NT2/D1 (cell line): ENCODE results near the gene UQCC2.

Experiments used
- DNase-seq: peaks from one replicate; pipeline ENCODE4 v3.0.0-alpha.2; 2011; ENCODE audit warnings: low read depth, low spot score
- H3K27me3 ChIP-seq: 2 replicates; pipeline ENCODE4 v1.6.0; 2011; ENCODE audit warnings: mild to moderate bottlenecking; ENCODE audit not compliant: insufficient read length, insufficient read depth
- H3K36me3 ChIP-seq: 2 replicates; pipeline ENCODE4 v1.6.1; 2011; ENCODE audit warnings: mild to moderate bottlenecking, low read length, mixed read lengths; ENCODE audit not compliant: insufficient read depth, insufficient read length
- H3K4me1 ChIP-seq: 2 replicates; pipeline ENCODE4 v1.5.1; 2011; ENCODE audit not compliant: insufficient read depth, insufficient read length
- H3K4me3 ChIP-seq: 2 replicates; pipeline ENCODE4 v1.5.1; 2011; ENCODE audit warnings: low read depth; ENCODE audit not compliant: insufficient read length
- H3K9ac ChIP-seq: 2 replicates; pipeline ENCODE4 v1.6.0; 2011; ENCODE audit warnings: low read depth; ENCODE audit not compliant: insufficient read length
- H3K9me3 ChIP-seq: 2 replicates; pipeline ENCODE4 v1.5.1; 2011; ENCODE audit warnings: mild to moderate bottlenecking, low read length; ENCODE audit not compliant: insufficient read depth
- SUZ12 ChIP-seq: IDR thresholded peaks from 2 replicates; pipeline ENCODE4 v1.6.1; 2011; ENCODE audit not compliant: insufficient read length, insufficient read depth; ENCODE audit errors: extremely low read depth
- YY1 ChIP-seq: IDR thresholded peaks from 2 replicates; pipeline ENCODE4 v1.6.1; 2011; ENCODE audit not compliant: insufficient read length, insufficient read depth
- ZNF274 ChIP-seq: IDR thresholded peaks from 2 replicates; pipeline ENCODE4 v1.6.1; 2011; ENCODE audit warnings: mild to moderate bottlenecking, low read depth, low read length

Gene UQCC2

DNA sequence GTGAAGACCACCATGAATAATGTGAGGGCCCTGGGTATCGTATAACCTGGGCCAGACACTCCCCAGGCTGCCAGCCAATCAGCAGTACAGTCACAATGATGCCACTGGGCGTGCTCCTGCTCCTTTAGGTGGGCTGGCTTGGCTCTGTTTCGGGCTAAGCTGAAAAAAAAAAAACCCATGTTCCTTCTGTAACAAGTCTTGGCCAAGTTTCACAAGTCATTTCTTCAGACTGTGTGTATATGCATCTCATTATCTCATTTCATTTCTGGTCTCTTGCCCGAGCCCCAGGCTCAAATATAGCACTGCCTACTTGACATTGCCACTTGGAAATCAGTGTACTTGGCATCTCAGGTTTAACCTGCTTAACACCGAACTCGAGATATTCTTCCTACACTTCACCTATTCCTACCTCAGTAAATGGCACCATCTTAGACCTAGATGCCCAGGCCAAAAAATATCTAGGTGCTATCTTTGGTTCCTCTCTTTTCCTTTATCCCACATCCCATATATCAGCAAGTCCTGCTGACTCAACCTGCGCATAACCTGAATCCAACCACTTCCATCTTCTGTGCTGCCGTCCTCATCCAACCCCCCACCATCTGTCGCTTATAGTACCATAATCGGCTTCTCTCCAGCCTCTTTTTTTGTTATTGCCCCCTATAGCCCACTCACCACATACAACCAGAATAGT lies 1.8 kb downstream of the UQCC2 start:
- TF ChIP-seq YY1: no peak
- TF ChIP-seq SUZ12: no peak
- TF ChIP-seq ZNF274: no peak
- Histone ChIP-seq H3K27me3 (no peaks in the 10 kb centered on the region), H3K4me3 (no peak overlapping the region), H3K36me3 (peaks cover 49% of the 10 kb centered on the region), H3K4me1 (peaks cover 13% of the 10 kb centered on the region), H3K9me3 (no peaks in the 10 kb centered on the region), H3K9ac (no peak overlapping the region)
- DNase-seq: no peak

DNA sequence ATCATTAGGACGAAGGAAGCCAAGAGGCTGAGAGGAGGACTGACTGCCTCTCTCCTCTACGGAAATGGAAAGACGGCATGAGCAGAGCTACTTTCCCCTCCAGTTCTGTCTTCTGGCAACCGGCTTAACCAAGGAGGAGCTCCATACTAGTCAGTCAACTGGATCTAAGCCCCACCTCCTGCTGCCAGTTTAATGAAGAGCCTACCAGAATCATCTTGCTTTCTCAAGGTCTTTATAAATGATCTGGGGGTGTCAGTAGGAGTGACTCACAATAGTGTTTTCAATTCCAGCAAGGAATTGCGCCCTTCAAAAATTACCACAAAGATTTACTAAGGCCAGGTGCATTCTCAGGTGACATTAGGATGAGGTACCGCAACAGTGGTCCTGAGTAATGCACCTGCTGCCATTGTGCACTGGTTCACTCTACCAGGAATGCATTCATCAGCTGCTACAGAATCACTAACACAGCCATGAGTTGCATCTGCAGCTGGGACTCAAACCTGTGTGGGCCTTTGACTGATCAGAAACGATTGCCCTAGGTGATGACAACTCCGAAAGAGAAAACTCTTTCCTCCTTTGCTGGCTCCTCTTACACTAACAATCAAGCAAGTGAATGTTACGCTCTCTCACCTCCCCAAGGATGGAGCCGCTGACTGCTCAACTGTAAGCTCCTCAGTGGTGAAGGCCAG lies 2.8 kb downstream of the UQCC2 start:
- H3K27me3 ChIP-seq: no peaks in the 10 kb centered on the region
- TF ChIP-seq YY1: no peak
- TF ChIP-seq ZNF274: no peak
- TF ChIP-seq SUZ12: no peak
- H3K4me1 ChIP-seq: peaks cover 13% of the 10 kb centered on the region
- H3K36me3 ChIP-seq: peaks cover 58% of the 10 kb centered on the region
- no peak overlapping the region for H3K9ac ChIP-seq
- no peaks in the 10 kb centered on the region for H3K9me3 ChIP-seq
- no peak for DNase-seq
- no peak overlapping the region for H3K4me3 ChIP-seq

DNA sequence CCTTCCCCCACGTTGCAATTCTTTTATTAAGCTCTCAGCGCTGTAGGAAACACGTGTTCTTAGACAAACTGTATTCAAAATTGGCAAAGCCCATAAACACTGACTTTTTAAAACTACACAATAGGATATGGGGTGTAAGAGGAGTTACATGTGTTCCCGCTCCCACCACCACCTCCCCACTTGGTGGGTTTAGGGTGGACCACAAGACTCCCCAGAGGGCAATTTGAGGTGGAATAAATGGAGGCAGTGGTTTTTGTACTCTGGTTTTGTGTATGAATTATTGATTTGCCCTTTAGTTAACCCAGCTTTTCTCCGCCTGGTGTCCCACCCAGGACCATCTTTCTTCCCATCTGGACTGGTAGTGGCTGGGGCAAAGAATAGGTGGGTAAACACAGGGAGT lies 3.7 kb downstream of the UQCC2 start:
- Histone ChIP-seq H3K9me3 (no peaks in the 10 kb centered on the region), H3K4me1 (peaks cover 13% of the 10 kb centered on the region), H3K36me3 (peaks cover 65% of the 10 kb centered on the region), H3K4me3 (no peak overlapping the region), H3K9ac (no peak overlapping the region), H3K27me3 (no peaks in the 10 kb centered on the region)
- TF ChIP-seq YY1 (no peak), SUZ12 (no peak)
- DNase-seq: no peak

DNA sequence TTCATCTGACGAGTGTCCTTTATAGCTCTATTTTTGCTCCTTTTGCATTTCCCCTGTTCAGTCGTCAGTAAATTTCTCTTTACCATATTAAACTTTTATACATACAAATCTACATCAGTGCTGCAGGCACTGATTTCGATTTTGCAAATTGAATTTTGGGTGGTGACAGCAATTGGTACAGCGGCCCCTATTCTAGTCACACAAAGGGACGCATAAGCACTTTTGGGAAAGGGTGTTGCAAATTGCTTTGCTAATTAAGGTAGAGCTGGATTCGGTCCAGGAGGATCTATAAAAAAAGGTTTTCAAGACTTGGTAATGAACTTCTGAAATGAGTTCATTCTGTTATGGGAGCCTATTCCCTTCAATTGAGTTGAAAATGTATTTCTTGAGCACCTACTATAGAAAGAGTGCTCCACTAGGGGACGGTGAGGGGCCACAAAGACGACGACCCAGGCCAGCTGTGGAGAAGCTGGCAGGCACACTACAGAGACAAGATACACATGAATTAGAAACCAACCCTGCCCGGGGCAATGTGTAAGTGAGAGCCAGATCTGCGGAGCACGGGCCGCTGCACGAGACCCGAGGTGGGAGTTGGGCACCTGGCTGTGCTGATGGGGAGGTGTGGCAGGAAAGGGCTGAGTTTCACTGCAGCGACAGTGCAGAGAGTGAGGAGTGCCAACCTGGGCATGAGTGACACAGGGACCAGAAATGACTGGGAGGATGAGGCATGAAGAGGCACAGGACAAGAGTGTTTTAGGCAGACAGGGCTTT lies 5.4 kb downstream of the UQCC2 start:
- no peak for DNase-seq
- H3K27me3 ChIP-seq: no peaks in the 10 kb centered on the region
- peaks cover 13% of the 10 kb centered on the region for H3K4me1 ChIP-seq
- no peaks in the 10 kb centered on the region for H3K9me3 ChIP-seq
- no peak overlapping the region for H3K4me3 ChIP-seq
- TF ChIP-seq YY1: no peak
- H3K36me3 ChIP-seq: peaks cover 73% of the 10 kb centered on the region
- no peak overlapping the region for H3K9ac ChIP-seq

DNA sequence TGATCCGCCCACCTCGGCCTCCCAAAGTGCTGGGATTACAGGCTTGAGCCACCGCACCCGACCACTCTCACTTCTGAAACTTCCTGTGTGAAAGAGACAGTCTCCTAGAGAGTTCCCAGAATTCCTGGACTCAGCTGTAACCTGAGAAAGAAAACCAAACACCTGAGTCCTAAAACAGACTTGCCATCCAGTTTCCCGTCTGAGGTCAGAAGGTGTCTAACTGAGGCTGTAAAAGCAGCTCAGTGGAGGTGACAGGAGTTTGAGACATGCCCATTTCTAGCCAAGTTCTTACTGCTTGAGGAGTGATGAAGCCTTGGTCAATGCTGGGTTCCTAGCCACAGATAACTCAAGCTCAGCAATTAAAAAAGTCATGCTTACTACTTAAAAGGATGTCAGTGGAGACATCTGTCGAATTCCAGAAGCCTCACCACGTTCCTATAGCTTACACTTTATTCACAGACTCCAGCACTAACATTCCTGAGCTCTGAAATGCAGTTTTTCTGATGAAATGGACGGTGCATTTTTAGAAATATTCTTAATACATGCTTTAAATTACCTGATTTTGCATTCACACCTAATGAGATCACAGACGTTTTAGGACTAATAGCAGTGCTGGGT lies 6.1 kb downstream of the UQCC2 start:
- peaks cover 75% of the 10 kb centered on the region for H3K36me3 ChIP-seq
- no peak for DNase-seq

DNA sequence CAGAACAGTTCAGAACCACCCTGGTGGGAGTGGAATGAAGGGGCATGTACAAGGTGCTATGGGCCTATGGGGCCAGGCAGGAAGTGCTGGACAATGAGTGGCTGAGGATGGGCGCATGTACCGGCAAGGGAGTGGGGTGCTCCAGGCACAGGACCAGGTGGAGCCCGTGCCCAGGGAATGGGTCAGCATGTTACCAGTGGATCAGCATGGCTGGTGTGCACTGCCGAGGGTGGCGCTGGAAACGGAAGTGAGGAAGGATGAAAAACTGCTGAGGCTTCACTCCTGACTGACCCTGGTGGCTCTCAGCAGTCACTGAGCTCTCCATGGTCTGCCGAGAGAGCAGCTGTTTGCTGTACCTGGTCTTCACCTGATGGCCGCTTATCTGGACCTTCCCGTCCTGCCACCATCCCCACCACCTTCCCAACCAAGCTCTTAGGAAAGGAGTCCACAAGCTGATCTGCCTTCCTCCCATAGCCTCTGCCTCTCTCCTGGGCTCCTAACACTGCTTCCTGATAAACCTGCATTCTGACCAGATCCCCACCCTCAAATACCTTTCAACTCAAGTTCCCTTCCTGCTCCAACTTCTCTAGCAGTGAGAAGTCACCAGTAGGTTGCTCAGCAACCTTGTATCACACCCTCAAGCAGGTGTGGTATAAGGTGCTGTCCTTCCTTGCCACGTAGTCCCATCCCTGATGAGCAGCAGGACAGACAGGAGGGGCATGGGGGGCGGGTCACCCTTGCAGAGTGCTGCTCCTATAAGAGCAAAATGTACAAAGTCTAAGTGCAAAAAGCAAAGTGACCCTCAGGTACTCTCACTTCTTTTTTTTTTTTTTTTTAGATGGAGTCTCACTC lies 7.1 kb downstream of the UQCC2 start:
- Histone ChIP-seq H3K9ac (no peak overlapping the region), H3K4me1 (peaks cover 6% of the 10 kb centered on the region), H3K4me3 (no peak overlapping the region), H3K36me3 (peaks cover 74% of the 10 kb centered on the region), H3K27me3 (no peaks in the 10 kb centered on the region), H3K9me3 (no peaks in the 10 kb centered on the region)
- no peak for TF ChIP-seq ZNF274
- TF ChIP-seq SUZ12: no peak
- TF ChIP-seq YY1: no peak
- no peak for DNase-seq

More for the DNA sequence above, 6.1 kb downstream of the UQCC2 start:
- TF ChIP-seq SUZ12: no peak
- TF ChIP-seq ZNF274: no peak
- TF ChIP-seq YY1: no peak
- Histone ChIP-seq H3K9ac (no peak overlapping the region), H3K27me3 (no peaks in the 10 kb centered on the region), H3K4me1 (peaks cover 10% of the 10 kb centered on the region), H3K9me3 (no peaks in the 10 kb centered on the region), H3K4me3 (no peak overlapping the region)
